ENCODE measurements around the gene ARL6IP4. TPM values are rescaled to one million over a fixed set of nuclear protein-coding genes. Genes with fewer than 3 reads are reported as not detected.

Gene ARL6IP4
- total and polyA plus RNA-seq, 2 donors (not counting 1 experiment from before 2014, with no cell fraction given) = 145 to 149 TPM

GRCh38 chr12:122995503-122996187, 15.2 kb downstream of the ARL6IP4 start:
- no peak overlapping the region for H3K9ac ChIP-seq (ENCODE audit: insufficient read depth, low read length)
- no peaks in the 10 kb centered on the region for H3K27me3 ChIP-seq (ENCODE audit: control insufficient read depth, insufficient read depth, low read length)
- no peaks in the 10 kb centered on the region for H3K36me3 ChIP-seq (ENCODE audit: control insufficient read depth, insufficient read depth, low read length)
- no peaks in the 10 kb centered on the region for H3K79me2 ChIP-seq (ENCODE audit: control insufficient read depth, insufficient read depth, low read length)
- no peak overlapping the region for H3K27ac ChIP-seq (ENCODE audit: insufficient read depth, low read length)
- no peak overlapping the region for H2AFZ ChIP-seq (ENCODE audit: low read length)
- H3K4me2 ChIP-seq (ENCODE audit: extremely low read depth, insufficient read depth, low read length) = no peak overlapping the region
- no peak overlapping the region for H3K4me3 ChIP-seq (replicated peaks in 1 of 4; ENCODE audit: control extremely low read depth in 1 of 4, insufficient read depth in 1 of 4, low read depth in 3 of 4, low read length in 4 of 4)
- H3K9me3 ChIP-seq (ENCODE audit: control insufficient read depth, insufficient read depth, low read depth, low read length) = no peaks in the 10 kb centered on the region
- H4K20me1 ChIP-seq (ENCODE audit: control insufficient read depth, extremely low read depth, insufficient read depth, low read length) = no peaks in the 10 kb centered on the region
- no peaks in the 10 kb centered on the region for H3K4me1 ChIP-seq (ENCODE audit: control insufficient read depth, extremely low read depth, insufficient read depth, low read length)
- no peak for DNase-seq (ENCODE audit: low read depth in 2 of 2)
- TF ChIP-seq EZH2 (IDR thresholded peaks at IDR 0.05; ENCODE audit: low read length, missing control alignments) = no peak
- TF ChIP-seq CTCF (conservative IDR thresholded peaks at IDR 0.05 in 1 of 2, IDR thresholded peaks at IDR 0.05 in 1 of 2; ENCODE audit: low read depth in 1 of 2, low read length in 2 of 2) = no peak

GRCh38 chr12:122996188-122996601, 15.7 kb downstream of the ARL6IP4 start:
- H3K36me3 ChIP-seq (ENCODE audit: control insufficient read depth, insufficient read depth, low read length) = peaks cover 4% of the 10 kb centered on the region
- no peak overlapping the region for H3K4me2 ChIP-seq (ENCODE audit: extremely low read depth, insufficient read depth, low read length)
- no peaks in the 10 kb centered on the region for H3K79me2 ChIP-seq (ENCODE audit: control insufficient read depth, insufficient read depth, low read length)
- no peak for DNase-seq (ENCODE audit: low read depth in 2 of 2)
- no peaks in the 10 kb centered on the region for H3K27me3 ChIP-seq (ENCODE audit: control insufficient read depth, insufficient read depth, low read length)
- H3K9ac ChIP-seq (ENCODE audit: insufficient read depth, low read length) = no peak overlapping the region
- no peaks in the 10 kb centered on the region for H3K4me1 ChIP-seq (ENCODE audit: control insufficient read depth, extremely low read depth, insufficient read depth, low read length)
- H2AFZ ChIP-seq (ENCODE audit: low read length) = no peak overlapping the region
- no peak overlapping the region for H3K4me3 ChIP-seq (replicated peaks in 1 of 4; ENCODE audit: control extremely low read depth in 1 of 4, insufficient read depth in 1 of 4, low read depth in 3 of 4, low read length in 4 of 4)
- no peaks in the 10 kb centered on the region for H3K9me3 ChIP-seq (ENCODE audit: control insufficient read depth, insufficient read depth, low read depth, low read length)
- no peaks in the 10 kb centered on the region for H4K20me1 ChIP-seq (ENCODE audit: control insufficient read depth, extremely low read depth, insufficient read depth, low read length)
- TF ChIP-seq EZH2 (IDR thresholded peaks at IDR 0.05; ENCODE audit: low read length, missing control alignments) (no peak), CTCF (conservative IDR thresholded peaks at IDR 0.05 in 1 of 2, IDR thresholded peaks at IDR 0.05 in 1 of 2; ENCODE audit: low read depth in 1 of 2, low read length in 2 of 2) (no peak)
- no peak overlapping the region for H3K27ac ChIP-seq (ENCODE audit: insufficient read depth, low read length)

- no peaks in the 10 kb centered on the region for H3K4me1 ChIP-seq (ENCODE audit: control insufficient read depth, extremely low read depth, insufficient read depth, low read length)
- H3K27ac ChIP-seq (ENCODE audit: insufficient read depth, low read length) = no peak overlapping the region
- H3K4me3 ChIP-seq (replicated peaks in 1 of 4; ENCODE audit: control extremely low read depth in 1 of 4, insufficient read depth in 1 of 4, low read depth in 3 of 4, low read length in 4 of 4) = no peak overlapping the region
- H3K27me3 ChIP-seq (ENCODE audit: control insufficient read depth, insufficient read depth, low read length) = no peaks in the 10 kb centered on the region
- H3K79me2 ChIP-seq (ENCODE audit: control insufficient read depth, insufficient read depth, low read length) = no peaks in the 10 kb centered on the region
- H3K4me2 ChIP-seq (ENCODE audit: extremely low read depth, insufficient read depth, low read length) = no peak overlapping the region
- DNase-seq (ENCODE audit: low read depth in 2 of 2) = no peak
- H3K9ac ChIP-seq (ENCODE audit: insufficient read depth, low read length) = no peak overlapping the region
- no peak for TF ChIP-seq CTCF (conservative IDR thresholded peaks at IDR 0.05 in 1 of 2, IDR thresholded peaks at IDR 0.05 in 1 of 2; ENCODE audit: low read depth in 1 of 2, low read length in 2 of 2)
- TF ChIP-seq EZH2 (IDR thresholded peaks at IDR 0.05; ENCODE audit: low read length, missing control alignments) = no peak
- H4K20me1 ChIP-seq (ENCODE audit: control insufficient read depth, extremely low read depth, insufficient read depth, low read length) = no peaks in the 10 kb centered on the region
- no peaks in the 10 kb centered on the region for H3K9me3 ChIP-seq (ENCODE audit: control insufficient read depth, insufficient read depth, low read depth, low read length)
- peaks cover 4% of the 10 kb centered on the region for H3K36me3 ChIP-seq (ENCODE audit: control insufficient read depth, insufficient read depth, low read length)
- H2AFZ ChIP-seq (ENCODE audit: low read length) = no peak overlapping the region
Observed at GRCh38 chr12:122996621-122997342, 16.3 kb downstream of the ARL6IP4 start.

Measured in fibroblast of lung (primary cell).